Gastroesophageal sphincter (tissue), 4 donors: ENCODE results near the gene PDXP. TPM values are rescaled to one million over a fixed set of nuclear protein-coding genes. Genes with fewer than 3 reads are reported as not detected.
A peak's percentile ranks its signal among the peaks of the same experiment; 100 is the strongest.

Experiments
- ATAC-seq: fragments of 150-250 bp; one replicate; pipeline ENCODE4 v1.9.1; 2016; ENCODE audit warnings: mild to moderate bottlenecking, moderate library complexity
- H3K27ac ChIP-seq, 4 donors: fragments of 200-600 bp; sonication (generic) in 3 of 4; 1 replicate in 3 of 4; 2 replicates in 1 of 4; pipeline ENCODE4 v1.5.1; 2016 to 2019
- H3K27me3 ChIP-seq: fragments of 200-600 bp; sonication (generic); one replicate; pipeline ENCODE4 v1.5.1; 2019
- H3K36me3 ChIP-seq, 2 donors: fragments of 200-600 bp; sonication (generic); one replicate each; pipeline ENCODE4 v1.5.1; 2019; ENCODE audit warnings: control low read depth in 1 of 2
- H3K4me1 ChIP-seq, 3 donors: fragments of 200-600 bp; sonication (generic); 1 replicate in 2 of 3; 2 replicates in 1 of 3; pipeline ENCODE4 v1.5.1; 2016 to 2019; ENCODE audit warnings: control low read depth in 2 of 3
- H3K4me3 ChIP-seq, 2 donors: fragments of 200-600 bp; sonication (generic); one replicate each; pipeline ENCODE4 v1.5.1; 2019; ENCODE audit warnings: mild to moderate bottlenecking in 1 of 2, moderate library complexity in 1 of 2
- H3K9me3 ChIP-seq, 3 donors: fragments of 200-600 bp; sonication (generic); one replicate each; pipeline ENCODE4 v1.5.1; 2017 to 2019; ENCODE audit warnings: control low read depth in 2 of 3
- EP300 ChIP-seq: sonication (generic); formaldehyde crosslinking; IDR thresholded peaks from one replicate; pipeline ENCODE4 v1.6.1; 2017; ENCODE audit warnings: antibody characterized with exemption, mild to moderate bottlenecking
- POLR2A ChIP-seq, 2 donors: fragments of 450-650 bp; IDR thresholded peaks; one replicate each; pipeline ENCODE4 v1.6.1; 2017; ENCODE audit warnings: antibody characterized with exemption in 2 of 2, mild to moderate bottlenecking in 2 of 2, moderate library complexity in 1 of 2
- POLR2AphosphoS5 ChIP-seq: sonication (generic); formaldehyde crosslinking; IDR thresholded peaks from one replicate; pipeline ENCODE4 v1.6.1; 2017; ENCODE audit warnings: antibody characterized with exemption
- WGBS, 2 donors: methylation state at CpG; one replicate each; pipeline ENCODE4 v1.1.5; 2018; ENCODE audit warnings: low coverage in 1 of 2; 5-methylcytosine and 5-hydroxymethylcytosine counted together
- total RNA-seq, 4 donors: library from RNA; depleted of rRNA; stranded (reverse); fragments of >200 nt; gene quantifications; one replicate each; pipeline ENCODE4 v1.1.0, GENCODE V29; 2016
- TF ChIP-seq, protein P1 (sequence below), 4 experiments: fragments of 200-600 bp in 2 of 4; fragments of 450-650 bp in 2 of 4; sonication (generic) in 1 of 4; IDR thresholded peaks; one replicate each; pipeline ENCODE4 v1.5.1; 2017 to 2019; ENCODE audit warnings: antibody characterized with exemption in 4 of 4, mild to moderate bottlenecking in 2 of 4, moderate library complexity in 2 of 4

PDXP gene
- total RNA-seq, 4 donors from 2014 or later, result 9.2 to 19.3 (median 17.2) TPM

DNA sequence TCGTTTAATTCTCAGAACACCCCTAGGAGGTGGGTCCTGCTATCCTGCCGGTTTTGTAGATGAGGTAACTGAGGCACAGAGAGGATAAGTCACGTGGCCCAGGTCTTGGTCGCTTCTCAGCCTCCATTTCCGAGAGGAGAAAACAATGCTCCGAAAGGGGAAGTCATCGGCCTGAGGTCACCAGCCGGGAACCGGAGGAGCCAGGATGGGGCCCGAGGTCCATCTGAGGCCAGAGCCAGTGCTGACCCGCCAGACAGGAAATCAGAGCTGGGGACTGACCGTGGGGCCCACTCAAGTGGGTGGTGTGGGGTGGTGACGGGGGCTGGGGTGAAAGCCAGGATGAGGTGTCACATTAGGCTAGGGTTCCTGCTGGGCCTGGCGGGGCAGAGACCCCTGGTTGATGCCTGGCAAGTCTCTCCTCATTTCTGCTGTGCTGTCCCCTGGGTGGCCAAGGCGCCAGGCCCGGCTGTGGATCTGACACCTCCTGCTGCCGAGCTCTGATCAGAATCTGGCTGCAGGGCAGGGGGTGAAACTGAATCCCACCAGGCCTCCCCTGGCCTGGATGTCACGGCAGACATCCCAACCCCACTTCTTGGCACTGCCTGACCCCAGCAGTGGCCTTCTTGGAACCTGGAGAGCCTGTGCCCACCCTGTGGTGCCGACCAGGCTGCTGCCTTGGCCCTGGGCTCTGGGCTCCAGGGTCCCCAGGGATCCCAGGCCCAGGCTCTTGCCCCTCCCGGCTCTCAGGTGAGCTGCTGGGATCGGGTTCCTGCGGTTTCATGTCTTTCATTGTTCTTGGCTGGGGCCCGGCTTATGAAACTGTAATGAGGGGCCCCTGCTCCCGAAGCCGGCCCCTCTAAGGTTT, 50.3 kb downstream of the PDXP start:
- TF ChIP-seq POLR2AphosphoS5 (no peak), POLR2A (IDR thresholded peaks at IDR 0.05) (no peak), EP300 (no peak)
- TF ChIP-seq, protein P1, sequence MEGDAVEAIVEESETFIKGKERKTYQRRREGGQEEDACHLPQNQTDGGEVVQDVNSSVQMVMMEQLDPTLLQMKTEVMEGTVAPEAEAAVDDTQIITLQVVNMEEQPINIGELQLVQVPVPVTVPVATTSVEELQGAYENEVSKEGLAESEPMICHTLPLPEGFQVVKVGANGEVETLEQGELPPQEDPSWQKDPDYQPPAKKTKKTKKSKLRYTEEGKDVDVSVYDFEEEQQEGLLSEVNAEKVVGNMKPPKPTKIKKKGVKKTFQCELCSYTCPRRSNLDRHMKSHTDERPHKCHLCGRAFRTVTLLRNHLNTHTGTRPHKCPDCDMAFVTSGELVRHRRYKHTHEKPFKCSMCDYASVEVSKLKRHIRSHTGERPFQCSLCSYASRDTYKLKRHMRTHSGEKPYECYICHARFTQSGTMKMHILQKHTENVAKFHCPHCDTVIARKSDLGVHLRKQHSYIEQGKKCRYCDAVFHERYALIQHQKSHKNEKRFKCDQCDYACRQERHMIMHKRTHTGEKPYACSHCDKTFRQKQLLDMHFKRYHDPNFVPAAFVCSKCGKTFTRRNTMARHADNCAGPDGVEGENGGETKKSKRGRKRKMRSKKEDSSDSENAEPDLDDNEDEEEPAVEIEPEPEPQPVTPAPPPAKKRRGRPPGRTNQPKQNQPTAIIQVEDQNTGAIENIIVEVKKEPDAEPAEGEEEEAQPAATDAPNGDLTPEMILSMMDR (IDR thresholded peaks at IDR 0.05), result no peak
- 70 to 77% methylated on average over 6 to 9 of the region's 25 CpGs for WGBS, 2 donors
- no peaks in the 10 kb centered on the region for H3K9me3 ChIP-seq
- no peak overlapping the region for H3K4me3 ChIP-seq
- H3K36me3 ChIP-seq, result no peaks in the 10 kb centered on the region
- ATAC-seq, result peak; percentile 50
- H3K4me1 ChIP-seq, result peaks cover 0 to 4% (median 0%) of the 10 kb centered on the region in 3 donors
- no peaks in the 10 kb centered on the region for H3K27me3 ChIP-seq
- H3K27ac ChIP-seq, result no peak overlapping the region

GRCh38 chr22:37709445-37709765, 50.9 kb downstream of the PDXP start:
- H3K4me1 ChIP-seq, result peaks cover 0 to 4% (median 0%) of the 10 kb centered on the region in 3 donors
- ATAC-seq, result no peak
- H3K9me3 ChIP-seq, result no peaks in the 10 kb centered on the region
- H3K36me3 ChIP-seq, result no peaks in the 10 kb centered on the region
- H3K4me3 ChIP-seq, result no peak overlapping the region
- no CpG with 5 or more reads among the region's 15 CpGs for WGBS, 2 donors
- TF ChIP-seq POLR2AphosphoS5, result no peak
- TF ChIP-seq POLR2A (IDR thresholded peaks at IDR 0.05), result no peak
- TF ChIP-seq, protein P1 (IDR thresholded peaks at IDR 0.05), result no peak
- TF ChIP-seq EP300, result no peak
- H3K27ac ChIP-seq, result no peak overlapping the region
- H3K27me3 ChIP-seq, result no peaks in the 10 kb centered on the region

DNA sequence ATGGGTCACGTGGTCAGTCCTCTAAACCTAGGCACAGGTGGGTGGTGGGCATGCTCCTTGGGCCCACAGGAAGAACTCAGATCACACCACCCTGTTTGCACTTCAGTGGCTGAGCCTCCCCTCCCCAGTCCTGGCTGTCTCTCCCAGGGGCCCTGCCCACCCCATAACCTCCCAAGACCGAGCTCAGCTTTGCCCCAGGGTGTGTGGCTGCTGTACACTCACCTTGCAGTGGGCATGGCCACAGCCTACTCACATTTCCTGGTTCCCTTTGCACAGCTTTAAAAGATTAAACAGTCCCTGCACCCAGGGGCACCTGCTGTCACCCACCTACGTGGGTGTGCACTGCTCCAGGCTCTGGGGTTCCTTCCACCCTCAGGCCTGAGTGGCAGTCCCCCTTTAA, 52.2 kb downstream of the PDXP start:
- Histone ChIP-seq H3K36me3 (no peaks in the 10 kb centered on the region), H3K9me3 (no peaks in the 10 kb centered on the region), H3K27ac (no peak overlapping the region), H3K4me3 (no peak overlapping the region), H3K4me1 (peaks cover 0 to 4% (median 0%) of the 10 kb centered on the region in 3 donors), H3K27me3 (no peaks in the 10 kb centered on the region)
- no peak for ATAC-seq
- 92% methylated on average over 2 of the region's 3 CpGs; no CpG with 5 or more reads in 1 of the 2 donors for WGBS, 2 donors
- no peak for TF ChIP-seq EP300
- TF ChIP-seq, protein P1 (IDR thresholded peaks at IDR 0.05), result no peak
- no peak for TF ChIP-seq POLR2AphosphoS5
- no peak for TF ChIP-seq POLR2A (IDR thresholded peaks at IDR 0.05)

DNA sequence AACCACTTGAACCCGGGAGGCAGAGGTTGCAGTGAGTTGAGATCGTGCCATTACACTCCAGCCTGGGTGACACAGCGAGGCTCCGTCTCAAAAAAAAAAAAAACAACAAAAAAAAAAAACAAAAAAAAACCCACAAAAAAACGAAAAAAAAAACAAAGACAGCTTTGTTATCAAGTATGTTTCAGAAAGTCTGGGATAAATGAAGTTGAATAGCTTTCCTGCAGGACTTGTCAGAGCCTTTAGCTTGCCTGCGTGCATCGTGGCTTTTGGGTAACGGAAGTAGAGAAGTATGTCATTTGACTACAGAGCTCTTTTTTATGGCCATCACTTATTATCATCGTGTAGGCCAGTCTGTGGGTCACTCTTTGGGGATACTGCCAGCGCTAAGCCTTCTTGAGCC, 53.0 kb downstream of the PDXP start:
- no peak overlapping the region for H3K4me3 ChIP-seq
- no peak for TF ChIP-seq POLR2AphosphoS5
- no peak for TF ChIP-seq EP300
- TF ChIP-seq, protein P1 (IDR thresholded peaks at IDR 0.05), result no peak
- no peak for TF ChIP-seq POLR2A (IDR thresholded peaks at IDR 0.05)
- ATAC-seq, result no peak
- H3K9me3 ChIP-seq, result no peaks in the 10 kb centered on the region
- H3K4me1 ChIP-seq, result peaks cover 0 to 4% (median 0%) of the 10 kb centered on the region in 3 donors
- no peaks in the 10 kb centered on the region for H3K36me3 ChIP-seq
- no peaks in the 10 kb centered on the region for H3K27me3 ChIP-seq
- 83% methylated on average over 5 to 8 of the region's 10 CpGs for WGBS, 2 donors
- H3K27ac ChIP-seq, result no peak overlapping the region

GRCh38 chr22:37713761-37714160, 55.2 kb downstream of the PDXP start:
- no peak for ATAC-seq
- Histone ChIP-seq H3K9me3 (no peaks in the 10 kb centered on the region), H3K27ac (no peak overlapping the region), H3K36me3 (no peaks in the 10 kb centered on the region), H3K4me3 (no peak overlapping the region), H3K4me1 (peaks cover 0 to 2% (median 0%) of the 10 kb centered on the region in 3 donors), H3K27me3 (no peaks in the 10 kb centered on the region)
- WGBS, 2 donors, result 94% methylated on average over 3 of the region's 7 CpGs; no CpG with 5 or more reads in 1 of the 2 donors
- TF ChIP-seq POLR2AphosphoS5 (no peak), EP300 (no peak), POLR2A (IDR thresholded peaks at IDR 0.05) (no peak)
- TF ChIP-seq, protein P1 (IDR thresholded peaks at IDR 0.05), result no peak
